ENCODE measurements around the gene MEMO1.
"Not testable (repeated sequence)": the region's sequence is repeated elsewhere in the genome, so short reads cannot be mapped to it uniquely, and the experiment has no call there.

MEMO1 gene

DNA sequence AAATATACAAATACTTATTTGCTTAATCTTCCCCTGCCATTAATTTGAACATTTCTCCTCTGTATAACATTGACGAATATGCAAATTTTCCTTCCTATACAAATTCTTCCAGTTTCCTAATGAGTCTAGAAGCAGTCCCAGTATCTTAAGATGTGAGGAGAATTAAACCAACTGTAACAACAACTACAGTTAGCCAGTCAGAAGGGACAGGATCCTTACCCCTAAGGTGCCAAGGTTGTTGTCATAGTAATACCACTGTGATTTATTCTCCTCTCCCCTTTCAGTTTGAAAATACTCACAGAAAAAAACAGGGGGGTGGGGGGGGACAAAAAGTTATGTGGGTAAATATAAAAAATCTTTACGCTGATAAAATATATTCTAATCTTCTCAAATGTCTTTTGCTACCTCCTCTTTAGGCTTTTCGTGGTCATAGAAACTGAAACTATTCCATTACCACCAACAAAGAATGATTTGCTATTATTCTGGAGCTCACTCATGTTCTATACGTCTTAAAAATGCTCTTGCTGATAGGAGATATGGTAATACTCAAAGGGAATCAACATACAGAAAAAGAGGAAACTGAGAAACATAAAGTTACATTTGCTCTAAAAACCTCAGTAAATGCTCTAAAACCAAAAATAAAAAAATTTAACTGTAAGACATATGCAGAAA lies 107.6 kb downstream of the MEMO1 start:
- no peak for DNase-seq
- no peak overlapping the region for H3K4me3 ChIP-seq (ENCODE audit: low read depth, low read length)
- TF ChIP-seq, protein P1, sequence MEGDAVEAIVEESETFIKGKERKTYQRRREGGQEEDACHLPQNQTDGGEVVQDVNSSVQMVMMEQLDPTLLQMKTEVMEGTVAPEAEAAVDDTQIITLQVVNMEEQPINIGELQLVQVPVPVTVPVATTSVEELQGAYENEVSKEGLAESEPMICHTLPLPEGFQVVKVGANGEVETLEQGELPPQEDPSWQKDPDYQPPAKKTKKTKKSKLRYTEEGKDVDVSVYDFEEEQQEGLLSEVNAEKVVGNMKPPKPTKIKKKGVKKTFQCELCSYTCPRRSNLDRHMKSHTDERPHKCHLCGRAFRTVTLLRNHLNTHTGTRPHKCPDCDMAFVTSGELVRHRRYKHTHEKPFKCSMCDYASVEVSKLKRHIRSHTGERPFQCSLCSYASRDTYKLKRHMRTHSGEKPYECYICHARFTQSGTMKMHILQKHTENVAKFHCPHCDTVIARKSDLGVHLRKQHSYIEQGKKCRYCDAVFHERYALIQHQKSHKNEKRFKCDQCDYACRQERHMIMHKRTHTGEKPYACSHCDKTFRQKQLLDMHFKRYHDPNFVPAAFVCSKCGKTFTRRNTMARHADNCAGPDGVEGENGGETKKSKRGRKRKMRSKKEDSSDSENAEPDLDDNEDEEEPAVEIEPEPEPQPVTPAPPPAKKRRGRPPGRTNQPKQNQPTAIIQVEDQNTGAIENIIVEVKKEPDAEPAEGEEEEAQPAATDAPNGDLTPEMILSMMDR (IDR thresholded peaks at IDR 0.05; ENCODE audit: low read depth, low read length): no peak
- H3K27me3 ChIP-seq: no peaks in the 10 kb centered on the region
- H3K9me3 ChIP-seq: no peaks in the 10 kb centered on the region
- no peaks in the 10 kb centered on the region for H3K4me1 ChIP-seq
- H3K36me3 ChIP-seq: peaks cover 10% of the 10 kb centered on the region

DNA sequence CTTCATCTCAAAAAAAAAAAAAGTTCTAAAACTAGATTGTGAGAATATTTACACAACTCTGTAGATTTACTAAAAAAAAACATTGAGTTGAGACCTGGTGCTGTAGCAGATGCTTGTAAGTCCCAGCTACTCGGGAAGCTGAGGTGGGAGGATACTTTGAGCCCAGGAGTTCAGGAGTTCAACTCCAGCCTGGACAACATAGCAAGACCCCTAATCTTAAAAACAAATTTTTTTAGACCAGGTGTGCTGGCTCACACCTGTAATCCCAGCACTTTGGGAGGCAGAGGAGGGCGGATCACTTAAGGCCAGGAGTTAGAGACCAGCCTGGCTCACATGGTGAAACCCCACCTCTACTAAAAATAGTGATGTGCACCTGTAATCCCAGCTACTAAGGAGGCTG lies 108.9 kb downstream of the MEMO1 start:
- TF ChIP-seq, protein P1 (IDR thresholded peaks at IDR 0.05; ENCODE audit: low read depth, low read length): no peak
- Histone ChIP-seq H3K36me3 (peaks cover 8% of the 10 kb centered on the region), H3K9me3 (no peaks in the 10 kb centered on the region), H3K27me3 (no peaks in the 10 kb centered on the region), H3K4me3 (ENCODE audit: low read depth, low read length) (no peak overlapping the region), H3K4me1 (no peaks in the 10 kb centered on the region)
- no peak for DNase-seq

DNA sequence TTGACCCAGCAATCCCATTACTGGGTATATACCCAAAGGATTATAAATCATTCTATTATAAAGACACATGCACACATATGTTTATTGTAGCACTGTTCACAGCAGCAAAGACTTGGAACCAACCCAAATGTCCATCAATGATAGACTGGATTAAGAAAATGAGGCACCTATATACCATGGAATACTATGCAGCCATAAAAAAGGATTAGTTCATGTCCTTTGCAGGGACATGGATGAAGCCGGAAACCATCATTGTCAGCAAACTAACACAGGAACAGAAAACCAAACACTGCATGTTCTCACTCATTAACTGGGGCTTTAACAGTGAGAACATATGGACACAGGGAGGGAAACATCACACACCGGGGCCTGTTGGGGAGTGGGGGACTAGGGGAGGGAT lies 110.7 kb downstream of the MEMO1 start:
- H3K36me3 ChIP-seq; H3K9me3 ChIP-seq; DNase-seq; H3K4me3 ChIP-seq (ENCODE audit: low read depth, low read length); H3K27me3 ChIP-seq; H3K4me1 ChIP-seq: not testable (repeated sequence)

DNA sequence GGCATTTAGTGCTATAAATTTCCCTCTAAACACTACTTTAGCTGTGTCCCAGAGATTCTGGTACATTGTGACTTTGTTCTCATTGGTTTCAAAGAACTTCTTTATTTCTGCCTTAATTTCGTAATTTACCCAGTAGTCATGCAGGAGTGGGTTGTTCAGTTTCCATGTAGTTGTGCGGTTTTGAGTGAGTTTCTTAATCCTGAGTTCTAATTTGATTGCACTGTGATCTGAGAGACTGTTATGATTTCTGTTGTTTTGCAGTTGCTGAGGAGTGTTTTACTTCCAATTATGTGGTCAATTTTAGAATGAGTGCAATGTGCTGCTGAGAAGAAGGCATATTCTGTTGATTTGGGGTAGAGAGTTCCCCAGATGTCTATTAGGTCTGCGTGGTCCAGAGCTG lies 112.5 kb downstream of the MEMO1 start:
- not testable (repeated sequence) for H3K36me3 ChIP-seq; DNase-seq; H3K4me3 ChIP-seq (ENCODE audit: low read depth, low read length); H3K4me1 ChIP-seq; H3K9me3 ChIP-seq; H3K27me3 ChIP-seq

DNA sequence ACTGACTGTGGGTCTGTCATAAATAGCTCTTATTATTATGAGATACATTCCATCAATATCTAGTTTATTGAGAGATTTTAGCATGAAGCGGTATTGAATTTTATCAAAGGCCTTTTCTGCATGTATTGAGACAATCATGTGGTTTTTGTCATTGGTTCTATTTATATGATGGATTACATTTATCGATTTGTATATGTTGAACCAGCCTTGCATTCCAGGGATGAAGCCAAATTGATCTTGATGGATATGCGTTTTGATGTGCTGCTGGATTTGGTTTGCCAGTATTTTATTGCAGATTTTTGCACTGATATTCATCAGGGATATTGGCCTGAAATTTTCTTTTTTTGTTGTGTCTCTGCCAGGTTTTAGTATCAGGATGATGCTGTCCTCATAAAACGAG lies 113.5 kb downstream of the MEMO1 start:
- H3K4me3 ChIP-seq (ENCODE audit: low read depth, low read length); DNase-seq; H3K9me3 ChIP-seq; H3K4me1 ChIP-seq; H3K27me3 ChIP-seq; H3K36me3 ChIP-seq: not testable (repeated sequence)

DNA sequence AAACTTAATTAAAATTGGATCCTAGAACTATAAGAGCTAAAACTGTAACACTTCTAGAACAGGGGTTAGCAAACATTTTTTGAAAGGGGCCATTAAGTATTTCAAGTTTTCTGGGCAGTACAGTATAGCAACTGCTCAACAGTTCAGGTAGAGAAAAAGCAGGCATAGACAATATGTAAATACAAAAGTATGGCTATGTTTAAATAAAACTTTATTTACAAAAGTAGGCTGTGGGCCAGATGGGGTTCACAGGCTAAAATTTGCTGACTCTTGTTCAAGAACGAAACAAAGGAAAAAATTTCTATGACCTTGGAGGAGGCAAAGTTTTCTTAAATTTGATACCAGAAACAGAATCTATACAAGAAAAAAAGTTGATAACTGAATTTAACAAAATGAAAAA lies 114.5 kb downstream of the MEMO1 start:
- Histone ChIP-seq H3K36me3 (peaks cover 8% of the 10 kb centered on the region), H3K4me1 (no peaks in the 10 kb centered on the region), H3K9me3 (no peaks in the 10 kb centered on the region), H3K27me3 (no peaks in the 10 kb centered on the region), H3K4me3 (ENCODE audit: low read depth, low read length) (no peak overlapping the region)
- TF ChIP-seq, protein P1 (IDR thresholded peaks at IDR 0.05; ENCODE audit: low read depth, low read length): no peak
- no peak for DNase-seq

DNA sequence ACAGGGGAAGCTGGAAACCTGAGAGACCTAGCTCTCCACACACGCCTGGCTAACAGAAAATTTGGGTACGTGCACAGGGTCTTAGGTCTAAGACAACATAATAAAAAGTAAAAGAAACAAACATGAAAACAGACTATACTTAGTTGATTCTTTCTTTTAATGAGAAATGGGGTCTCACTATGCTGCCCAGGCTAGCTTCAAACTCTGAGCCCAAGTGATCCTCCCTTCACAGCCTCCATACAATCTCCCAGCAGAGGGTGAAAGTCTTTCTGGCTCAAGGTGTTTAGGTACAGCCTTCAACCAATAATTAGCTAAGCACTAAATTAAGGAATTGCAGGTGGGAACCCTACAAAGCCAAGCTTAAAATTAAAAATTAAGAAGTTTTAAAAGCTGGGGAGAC lies 116.2 kb downstream of the MEMO1 start:
- no peaks in the 10 kb centered on the region for H3K27me3 ChIP-seq
- H3K4me1 ChIP-seq: no peaks in the 10 kb centered on the region
- no peak for DNase-seq
- peaks cover 8% of the 10 kb centered on the region for H3K36me3 ChIP-seq
- no peaks in the 10 kb centered on the region for H3K9me3 ChIP-seq
- TF ChIP-seq, protein P1 (IDR thresholded peaks at IDR 0.05; ENCODE audit: low read depth, low read length): no peak
- H3K4me3 ChIP-seq (ENCODE audit: low read depth, low read length): no peak overlapping the region

DNA sequence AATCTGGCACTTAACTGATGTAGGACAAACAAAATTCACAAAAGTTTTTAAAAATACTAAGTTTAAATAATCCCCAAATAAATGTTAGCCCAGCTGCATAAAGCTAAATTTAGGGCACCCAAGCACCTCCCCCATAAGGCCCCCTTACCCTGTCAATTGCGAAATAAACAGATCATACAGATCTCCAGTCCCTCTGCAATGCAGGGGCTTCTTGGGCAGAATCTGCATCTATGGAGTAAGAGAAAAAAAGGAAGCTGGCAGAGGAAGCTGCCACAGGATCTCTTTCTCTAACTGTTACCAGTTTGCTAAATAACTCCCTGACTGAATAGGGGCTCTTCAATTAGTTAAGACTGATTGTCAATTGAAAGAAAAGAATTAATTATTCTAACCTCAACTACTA lies 117.7 kb downstream of the MEMO1 start:
- peaks cover 3% of the 10 kb centered on the region; the same call in 1 of the 2 replicates for H3K36me3 ChIP-seq
- H3K27me3 ChIP-seq: no peaks in the 10 kb centered on the region
- TF ChIP-seq, protein P1 (IDR thresholded peaks at IDR 0.05; ENCODE audit: low read depth, low read length): no peak
- H3K9me3 ChIP-seq: no peaks in the 10 kb centered on the region
- H3K4me3 ChIP-seq (ENCODE audit: low read depth, low read length): no peak overlapping the region
- no peak for DNase-seq
- no peaks in the 10 kb centered on the region for H3K4me1 ChIP-seq

Data from BE2C (cell line).